HG03520 (cell line): ENCODE results near the gene MSI2.

ENCODE experiments used
- ATAC-seq: cut with Tn5 transposase; IDR thresholded peaks from one replicate; pipeline ENCODE4 v1.9.1; 2021; ENCODE audit warnings: mild to moderate bottlenecking, moderate library complexity; ENCODE audit not compliant: unreplicated experiment

The MSI2 gene

DNA sequence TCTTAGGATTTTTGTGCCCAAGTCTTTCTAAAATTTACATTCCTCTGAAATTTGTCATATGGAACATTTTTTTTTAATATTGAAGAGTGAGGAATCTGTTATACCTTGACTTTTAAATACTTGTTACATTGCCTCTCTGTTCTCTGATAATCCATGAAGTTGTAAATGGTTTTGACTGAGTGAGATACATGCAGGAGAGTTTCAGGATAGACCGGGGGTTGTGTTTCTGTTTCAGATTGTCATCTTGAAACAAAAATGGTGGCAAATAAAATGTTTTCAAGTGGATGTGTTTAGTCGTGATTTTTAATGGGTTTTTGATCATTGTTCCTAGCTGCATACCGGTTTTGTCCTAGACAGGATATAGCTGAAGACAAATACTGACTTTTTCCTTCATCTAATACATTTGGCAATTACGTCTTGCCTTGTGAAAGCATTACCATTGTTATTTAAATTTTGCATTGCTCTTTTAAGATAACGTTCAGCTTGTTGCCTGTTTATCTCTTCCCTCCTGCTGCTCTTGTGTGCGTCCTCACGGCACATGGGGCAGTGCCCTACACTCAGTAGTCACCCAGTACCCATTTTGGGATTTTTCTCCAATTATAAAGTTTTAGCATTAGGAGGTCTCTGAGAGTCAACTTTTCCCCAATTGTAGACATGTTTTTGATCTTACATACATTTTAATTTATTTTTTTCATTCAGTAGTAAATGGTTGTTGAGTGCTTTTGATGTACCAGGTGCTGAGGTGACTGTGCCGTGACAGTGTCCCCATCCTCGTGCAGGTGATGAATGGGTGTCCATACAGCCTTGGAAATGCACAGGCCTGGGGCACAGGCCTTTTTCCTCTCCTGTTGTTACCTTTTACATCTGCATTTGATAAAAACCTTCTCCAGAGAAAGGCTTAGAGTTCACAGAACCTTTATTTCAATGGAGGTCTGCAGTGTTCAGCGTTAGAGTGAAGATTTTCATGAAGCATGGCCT lies 169.9 kb downstream of the MSI2 start:
- no peak for ATAC-seq

DNA sequence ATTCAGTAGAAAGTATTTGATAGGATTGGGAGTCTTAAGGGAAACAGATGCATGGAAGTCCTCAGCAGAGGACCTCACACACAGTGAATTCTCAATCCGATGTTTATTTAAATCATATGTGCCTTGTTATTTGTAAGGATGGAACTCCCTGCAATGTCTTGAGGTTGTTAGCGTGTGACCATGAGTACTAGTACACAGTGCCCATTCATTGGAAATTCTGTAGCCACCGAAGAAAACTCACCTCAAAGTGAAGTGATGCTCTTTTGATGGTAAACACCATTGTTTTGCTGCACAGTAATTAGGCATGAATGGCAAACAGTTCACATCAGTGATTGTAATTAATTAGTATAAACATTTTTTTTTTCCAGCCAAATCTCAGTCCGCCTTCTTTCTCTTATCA lies 173.6 kb downstream of the MSI2 start:
- ATAC-seq = no peak

DNA sequence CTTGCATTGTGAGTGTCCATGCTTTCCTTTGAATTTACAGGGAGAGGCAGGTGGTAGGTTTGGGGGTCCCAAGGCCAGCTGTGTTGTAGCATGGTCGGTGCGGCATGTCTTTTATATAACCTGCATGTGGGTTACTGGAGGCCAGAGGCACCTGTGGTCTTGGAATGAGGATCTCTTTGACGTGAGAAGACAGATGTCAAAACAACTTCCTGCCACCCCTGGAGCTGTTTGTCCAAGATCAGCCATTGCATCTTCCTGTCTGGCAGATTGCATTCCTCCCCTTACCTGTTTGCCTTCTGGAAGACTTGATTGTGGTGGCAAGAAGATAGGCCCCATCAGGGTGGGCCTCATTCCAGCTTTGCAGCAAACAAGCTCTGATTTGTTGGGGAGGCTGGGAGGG lies 175.1 kb downstream of the MSI2 start:
- ATAC-seq = no peak

DNA sequence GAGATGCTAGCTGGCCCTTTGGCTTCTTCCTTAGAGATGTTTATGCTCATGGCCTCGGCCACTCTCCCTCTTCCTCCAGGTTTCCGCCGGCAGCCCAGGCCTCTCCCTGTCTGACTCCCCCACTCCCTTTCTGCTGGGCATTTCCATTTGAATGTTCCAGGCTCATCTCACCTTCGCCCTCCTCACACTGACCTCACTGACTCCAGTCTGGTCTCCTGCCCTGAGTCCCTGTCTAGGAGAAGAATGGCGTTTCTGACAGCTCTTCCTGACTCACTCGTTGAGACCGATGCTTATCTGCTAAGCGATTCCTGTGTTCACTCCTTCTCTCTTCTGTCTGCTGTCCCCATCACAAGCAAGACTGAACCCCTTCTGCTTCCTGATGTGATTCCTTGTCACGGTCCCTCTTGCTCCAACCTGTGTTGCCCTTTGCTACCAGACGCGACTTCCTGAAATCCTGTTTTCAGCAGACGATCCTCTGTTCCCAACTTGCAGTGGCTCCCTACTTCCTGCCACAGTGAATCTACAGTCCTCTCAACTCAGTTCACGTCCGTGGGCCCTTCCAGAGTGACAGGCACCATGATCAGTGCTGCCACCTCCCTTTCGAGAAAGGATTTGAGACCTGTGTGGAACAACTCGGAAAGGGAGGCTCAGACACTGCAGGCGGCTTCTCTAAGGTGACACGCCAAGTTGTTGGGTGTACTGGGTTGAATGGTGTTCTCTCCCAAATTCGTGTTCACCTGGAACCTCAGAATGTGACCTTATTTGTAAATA lies 176.4 kb downstream of the MSI2 start:
- no peak for ATAC-seq

DNA sequence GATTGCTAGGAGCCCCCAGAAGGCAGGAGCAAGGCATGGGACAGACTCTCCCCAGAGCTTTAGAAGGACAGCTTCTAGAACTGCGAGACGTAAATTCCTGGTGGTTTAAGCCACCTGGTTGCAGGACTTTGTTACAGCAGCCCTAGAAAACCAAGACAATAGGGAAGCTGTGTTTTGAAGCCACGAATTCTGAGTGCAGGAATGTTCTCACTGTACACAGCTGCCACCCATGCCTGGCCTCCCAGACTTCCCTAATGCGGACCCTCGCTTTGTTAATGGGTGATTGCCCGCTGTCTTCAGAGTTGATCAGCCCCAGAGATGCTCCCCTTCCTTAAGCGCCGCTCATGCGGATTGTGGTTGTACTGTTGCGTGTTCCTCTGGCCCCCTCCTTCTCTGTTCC lies 177.1 kb downstream of the MSI2 start:
- ATAC-seq = no peak

DNA sequence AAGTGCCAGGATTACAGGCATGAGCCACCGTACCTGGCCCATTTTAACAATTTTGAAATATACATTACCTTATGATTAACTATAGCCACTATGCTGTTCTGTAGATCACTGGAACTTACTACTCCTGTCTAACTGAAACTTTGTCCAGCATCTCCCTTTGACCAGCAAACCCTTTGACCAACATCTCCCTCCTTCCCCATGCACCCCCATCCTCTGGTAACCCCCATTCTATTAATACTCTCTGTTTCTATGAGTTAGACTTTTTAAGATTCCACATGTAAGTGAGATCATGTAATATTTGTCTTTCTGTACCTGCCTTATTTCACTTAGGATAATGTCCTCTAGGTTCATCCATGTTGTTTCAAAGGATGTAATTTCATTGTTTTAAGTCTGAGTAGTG lies 178.0 kb downstream of the MSI2 start:
- ATAC-seq = no peak

DNA sequence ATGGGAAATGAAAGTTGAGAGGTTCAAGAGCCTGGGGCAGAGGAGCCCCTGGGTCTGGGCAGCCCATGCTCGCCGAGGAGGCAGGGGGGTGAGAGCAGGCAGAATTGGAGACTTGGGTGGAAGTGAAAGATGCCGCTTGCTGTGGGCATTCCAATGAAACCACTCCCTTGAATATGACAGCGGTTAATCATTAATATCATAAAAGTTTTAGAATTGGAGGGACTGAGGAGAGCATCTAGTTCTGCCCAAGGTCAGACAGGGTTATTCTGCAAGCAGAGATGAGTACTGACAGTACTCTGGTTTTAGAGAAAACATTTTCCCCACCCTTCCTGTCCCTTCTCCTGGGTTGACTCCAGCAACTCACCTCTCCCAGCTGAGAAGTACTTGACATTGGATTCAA lies 180.2 kb downstream of the MSI2 start:
- no peak for ATAC-seq

DNA sequence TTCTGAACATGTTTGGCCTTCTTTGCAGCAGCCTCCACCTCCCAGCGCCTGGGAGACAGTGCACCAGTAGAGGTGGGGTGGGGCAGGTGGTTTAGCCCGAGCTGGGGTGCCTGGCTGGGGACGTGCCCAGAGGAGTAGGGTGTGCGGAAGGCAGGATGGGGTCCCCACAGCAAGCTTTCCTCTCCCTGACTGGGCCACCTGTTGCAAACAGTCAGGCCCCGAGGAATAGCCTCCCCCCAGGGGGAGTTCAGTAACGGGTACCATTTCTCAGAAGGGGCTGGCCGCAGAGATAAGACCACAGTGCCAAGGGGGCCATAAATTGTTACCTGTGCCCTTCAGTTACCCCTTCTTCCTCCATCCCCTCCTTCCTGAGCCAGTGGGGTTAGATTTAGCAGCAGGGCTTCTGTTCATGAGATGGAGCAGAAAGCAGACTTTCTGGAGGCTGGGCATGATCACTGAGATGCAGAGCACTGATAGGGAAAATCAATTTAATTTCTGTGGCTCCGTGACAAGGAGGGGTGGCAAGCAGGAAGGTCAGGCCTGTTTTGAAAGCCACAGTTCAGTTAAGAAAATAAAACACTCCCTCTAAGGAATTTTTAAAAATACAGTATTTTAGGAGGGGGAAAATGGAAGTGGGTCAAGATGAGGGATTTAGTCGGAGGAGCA lies 181.9 kb downstream of the MSI2 start:
- ATAC-seq = no peak

DNA sequence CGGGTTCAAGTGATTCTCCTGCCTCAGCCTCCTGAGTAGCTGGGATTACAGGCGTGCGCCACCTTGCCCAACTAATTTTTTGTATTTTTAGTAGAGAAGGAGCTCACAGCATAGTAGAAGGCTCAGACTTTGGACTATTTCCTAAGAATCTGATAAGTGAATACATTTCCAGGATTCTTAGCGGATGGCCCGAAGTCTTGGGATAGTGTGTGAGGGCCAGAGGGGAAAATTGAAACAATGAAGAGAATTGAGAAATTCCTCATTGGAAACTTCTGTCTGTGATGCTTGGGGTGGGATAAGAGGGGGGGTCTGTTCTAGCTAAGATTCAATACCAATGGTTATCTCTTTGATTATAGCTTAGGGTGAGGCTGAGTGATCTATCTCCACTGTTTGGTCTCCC lies 183.3 kb downstream of the MSI2 start:
- ATAC-seq = no peak

DNA sequence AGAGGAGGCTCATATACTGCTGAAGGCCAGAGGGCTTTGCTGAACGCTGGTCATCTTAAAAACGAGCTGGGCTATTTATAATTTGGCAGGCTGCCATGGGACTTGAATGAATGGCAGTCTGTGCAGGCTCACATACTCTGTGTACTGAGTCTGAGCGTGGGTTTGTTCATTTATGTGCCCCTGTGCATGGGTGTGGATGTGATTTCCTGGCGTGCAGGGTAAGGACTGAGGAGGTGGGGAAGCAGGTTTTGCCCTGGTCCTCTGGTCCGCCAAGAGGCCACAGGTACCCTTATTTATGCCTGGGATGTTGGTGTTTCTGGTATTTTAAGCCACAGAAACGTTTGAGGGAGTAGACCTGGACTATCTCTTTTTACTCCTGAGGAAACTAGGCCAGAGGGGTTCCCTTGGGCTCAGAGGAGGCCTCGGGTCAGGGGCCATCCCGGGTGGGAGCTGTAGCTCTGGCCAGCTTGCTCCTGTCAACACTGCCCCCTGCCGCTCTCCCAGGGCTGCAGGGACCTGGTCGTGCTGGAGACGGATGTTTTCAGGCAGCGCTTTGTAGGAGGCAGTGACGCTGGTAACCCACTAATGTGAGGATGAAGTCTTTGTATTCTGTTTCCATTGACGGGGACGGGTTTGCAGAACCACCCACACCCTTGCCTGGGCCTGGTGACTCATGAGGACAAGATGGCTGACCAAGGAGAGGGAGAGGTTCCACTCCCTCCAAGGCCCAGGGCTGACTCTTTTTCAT lies 184.4 kb downstream of the MSI2 start:
- peak; percentile 36 for ATAC-seq

DNA sequence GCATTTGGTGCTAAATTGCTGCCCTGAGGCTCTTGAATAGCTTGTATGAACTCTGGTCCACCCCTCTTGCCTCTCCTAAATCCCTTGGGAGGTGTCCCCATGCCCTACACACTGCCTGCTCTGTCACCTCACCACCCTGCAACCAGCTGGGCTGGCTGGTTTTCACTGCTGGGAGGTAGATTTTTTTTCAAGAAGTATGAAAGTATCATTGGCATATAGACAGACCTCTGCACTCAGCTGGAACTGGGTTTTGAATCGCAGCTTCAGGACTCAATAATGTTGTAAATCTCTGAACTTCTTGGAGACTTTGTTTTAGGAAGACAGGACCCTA lies 184.9 kb downstream of the MSI2 start:
- no peak for ATAC-seq

DNA sequence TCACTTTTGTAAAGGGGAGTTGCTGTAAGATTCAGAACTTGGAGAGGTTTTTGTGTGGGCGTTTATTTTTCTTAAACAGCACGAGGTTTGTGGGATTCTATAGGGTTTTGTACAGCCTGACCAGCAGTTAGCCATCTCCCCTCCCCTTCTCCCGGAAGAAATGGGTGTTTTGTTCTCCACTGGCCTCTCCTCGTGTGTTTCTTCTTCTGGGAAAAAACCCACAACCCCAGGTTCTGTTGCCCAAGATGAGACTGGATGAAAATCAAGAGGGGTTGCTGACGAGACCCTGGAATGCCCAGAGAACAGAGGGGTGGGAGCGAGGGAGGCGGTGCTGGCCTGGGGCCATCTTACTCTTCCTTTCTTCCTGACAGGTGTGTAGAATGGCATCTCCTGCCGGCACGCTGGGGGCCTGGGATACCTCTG lies 186.1 kb downstream of the MSI2 start:
- no peak for ATAC-seq

DNA sequence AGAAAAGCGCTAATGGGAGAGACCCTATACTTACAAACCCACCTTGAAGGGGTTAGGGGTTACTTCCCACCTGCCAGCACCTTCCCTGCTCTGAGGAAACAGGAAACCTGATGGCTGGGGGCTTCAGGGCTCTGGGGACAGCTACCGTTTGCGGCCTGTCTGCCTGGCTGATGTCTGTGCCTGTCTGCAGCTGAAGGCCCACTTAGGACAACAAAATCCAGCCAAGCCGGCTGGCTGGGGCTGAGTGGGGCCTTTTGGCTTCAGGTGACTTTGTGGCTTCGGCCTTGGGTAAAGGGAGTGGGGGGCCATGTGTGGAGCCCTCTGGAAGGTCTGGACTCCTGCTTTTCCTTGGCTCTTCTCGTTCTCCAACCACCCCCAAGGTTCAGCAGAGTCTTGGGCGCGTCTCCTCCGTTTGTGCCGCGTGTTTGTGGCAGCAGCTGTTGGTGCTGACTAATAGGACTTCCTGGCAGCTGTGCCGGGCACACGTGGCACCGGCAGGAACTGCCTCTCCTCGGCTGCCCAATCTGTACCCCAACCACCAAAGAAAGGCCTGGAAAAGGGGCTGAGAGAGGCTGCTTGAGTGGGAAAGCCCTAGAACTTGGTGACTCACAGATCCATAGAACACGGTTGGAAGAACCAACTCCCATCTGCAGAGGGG lies 186.7 kb downstream of the MSI2 start:
- ATAC-seq = no peak

DNA sequence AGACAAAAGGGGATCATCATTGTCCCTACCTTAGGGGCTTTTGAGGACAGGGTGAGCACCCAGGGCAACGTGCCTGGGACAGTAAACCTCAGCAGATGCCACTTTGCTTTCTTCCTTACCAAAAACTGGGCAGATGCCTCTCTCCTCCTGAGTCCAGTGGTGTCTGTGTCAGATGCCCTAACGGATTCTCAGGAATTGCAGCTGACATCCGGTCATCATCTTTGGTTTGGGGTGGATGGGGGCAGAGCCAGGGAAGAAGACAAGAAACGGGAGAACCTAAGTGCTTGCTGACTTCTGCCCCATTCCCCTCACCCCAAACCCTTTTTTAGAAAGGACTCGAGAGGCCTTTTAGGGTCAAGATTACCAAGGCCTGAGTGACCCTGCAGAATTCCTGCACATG lies 187.5 kb downstream of the MSI2 start:
- ATAC-seq = no peak

DNA sequence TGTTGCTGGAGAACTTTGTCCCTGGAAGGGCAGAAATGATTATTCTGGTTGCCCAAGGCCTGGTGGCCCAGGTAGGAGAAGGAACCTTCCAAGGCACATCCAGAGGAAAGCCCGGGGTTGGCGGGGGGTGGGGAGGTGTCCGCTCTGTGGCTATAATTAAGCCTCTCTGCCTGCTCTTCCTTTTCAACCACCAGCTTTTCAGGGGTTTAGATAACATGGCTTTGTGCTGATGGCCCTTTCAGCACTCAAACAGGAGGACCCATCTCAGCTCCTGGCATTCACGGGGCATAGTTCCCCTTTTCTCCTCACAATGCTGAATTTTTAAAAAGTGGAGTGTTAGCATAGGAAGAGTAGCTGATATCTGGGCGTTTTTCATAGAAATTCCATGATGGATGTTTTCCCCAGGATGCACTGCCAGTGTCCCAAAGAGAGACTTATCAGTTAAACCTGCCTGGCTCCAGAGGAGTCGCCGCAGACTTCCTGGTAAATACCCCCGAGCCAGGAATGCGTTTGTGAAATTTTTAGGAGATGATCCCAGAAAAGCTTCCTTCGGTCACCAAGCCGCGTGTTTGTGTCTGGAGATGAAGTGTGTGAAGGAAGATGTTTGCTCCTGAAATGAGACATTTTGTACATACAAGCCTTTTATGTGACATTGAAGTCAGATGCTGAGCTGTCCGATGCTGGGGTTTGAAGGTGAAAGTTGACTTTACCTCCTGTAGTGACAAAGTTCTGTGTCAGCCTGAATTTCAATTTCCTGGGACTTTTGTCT lies 188.5 kb downstream of the MSI2 start:
- ATAC-seq = no peak

DNA sequence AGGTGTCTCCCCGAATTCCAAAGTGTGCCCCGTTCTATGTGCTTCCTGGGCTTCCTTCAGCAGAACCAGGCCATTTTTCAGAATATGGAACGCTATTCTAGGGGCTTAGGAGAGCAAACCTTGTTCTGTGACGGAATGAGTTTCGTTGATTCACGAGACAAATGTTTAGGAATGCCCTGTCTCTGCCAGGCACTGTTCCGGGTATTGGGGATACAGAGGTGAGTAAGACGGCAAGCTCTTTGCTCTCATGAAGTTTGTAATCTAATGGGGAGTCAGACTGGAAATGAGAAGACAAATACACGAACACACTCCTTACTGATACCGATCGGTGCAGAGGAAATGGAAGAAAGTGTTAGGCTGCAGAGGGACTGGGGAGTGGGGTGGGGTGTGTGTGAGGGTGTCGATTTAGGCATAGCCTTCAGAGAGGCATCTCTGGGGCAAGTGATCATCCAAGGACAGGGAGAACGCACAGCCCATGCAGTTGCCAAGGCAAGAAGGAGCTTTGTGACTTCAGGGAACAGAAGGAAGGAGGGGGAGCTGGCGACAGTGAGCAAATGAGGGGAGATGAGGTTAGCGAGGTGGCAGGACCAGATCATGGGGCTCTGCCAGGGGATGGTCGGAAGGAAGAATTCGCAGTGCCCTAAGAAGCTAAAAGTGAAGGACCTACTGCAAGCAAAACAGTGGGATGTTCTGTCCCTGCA lies 189.6 kb downstream of the MSI2 start:
- no peak for ATAC-seq

DNA sequence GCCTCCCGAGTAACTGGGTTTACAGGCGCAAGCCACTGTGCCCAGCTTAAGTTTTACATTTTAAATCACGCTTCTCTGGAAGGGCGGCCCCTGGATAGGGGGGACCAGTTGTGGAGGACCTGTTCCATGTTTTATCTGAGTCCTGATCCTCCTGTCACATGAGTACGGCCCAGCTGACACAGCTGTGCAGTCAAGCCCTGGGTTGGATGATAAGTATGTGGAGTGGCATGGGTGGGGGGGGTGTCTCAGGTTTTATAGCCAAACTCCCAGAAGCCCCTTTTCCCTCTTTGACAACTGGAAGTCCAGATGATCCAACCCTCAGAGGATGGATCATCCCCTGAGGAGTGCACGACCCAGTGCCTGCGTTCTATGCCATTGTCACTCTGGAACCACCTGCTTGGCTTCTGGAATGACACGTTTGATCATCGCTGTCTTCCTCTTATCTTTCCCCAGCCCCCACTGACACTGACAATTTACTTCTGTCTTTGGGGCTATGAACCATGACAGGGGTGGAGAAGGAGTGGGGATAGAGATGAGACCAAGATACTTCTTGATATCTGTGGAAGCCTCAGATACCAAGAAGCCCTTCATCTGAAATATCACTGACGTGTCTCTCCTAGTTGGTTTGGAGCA lies 191.2 kb downstream of the MSI2 start:
- ATAC-seq = no peak

DNA sequence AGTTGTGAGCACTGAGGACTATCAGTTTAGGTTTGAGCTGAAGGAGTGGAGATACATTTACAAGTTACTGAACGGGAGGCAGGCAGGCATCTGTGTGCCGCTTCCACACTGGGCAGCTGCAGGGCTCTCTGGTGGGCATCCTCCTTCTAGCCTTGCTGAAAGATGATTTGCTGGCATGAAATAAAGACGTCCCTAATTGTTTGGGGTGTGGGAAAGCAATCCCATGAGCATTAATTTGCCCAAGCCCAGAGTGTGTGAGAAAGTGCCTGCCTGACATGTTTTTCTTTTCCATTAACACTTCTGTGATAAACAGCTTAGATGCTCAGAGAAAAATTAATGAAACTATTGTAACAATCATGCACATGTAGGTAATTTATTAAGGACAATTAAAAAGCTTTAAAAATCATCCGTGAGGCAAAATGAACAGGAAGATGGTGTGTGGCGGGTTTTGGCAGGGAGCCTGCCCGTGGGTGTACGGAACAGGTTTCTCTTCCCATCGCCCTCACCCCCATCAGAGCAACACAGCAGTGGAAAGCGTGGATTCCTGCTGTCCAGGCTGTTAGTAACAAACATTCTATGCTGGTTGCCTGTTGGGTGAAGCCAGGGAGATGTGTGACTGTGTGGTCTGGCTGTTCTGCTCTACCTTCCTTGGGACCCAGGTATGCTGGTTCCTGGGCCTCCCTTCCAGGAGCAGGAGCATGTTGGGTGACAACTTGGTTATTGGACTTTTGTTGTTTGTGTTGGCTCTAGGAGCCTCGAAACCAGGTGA lies 191.9 kb downstream of the MSI2 start:
- no peak for ATAC-seq
